C4-2B (cell line): ENCODE data around the gene TTI1.

Experiments
- ZFX ChIP-seq: fragments of 450-650 bp; IDR thresholded peaks from 2 replicates; pipeline ENCODE4 v1.6.1; 2017
- TF ChIP-seq, protein P1 (sequence below): fragments of 450-650 bp; conservative IDR thresholded peaks from 2 replicates; pipeline ENCODE4 v1.5.1; 2017; ENCODE audit warnings: mild to moderate bottlenecking

GRCh38 chr20:38018385-38018784, 14.9 kb downstream of the TTI1 start:
- TF ChIP-seq, protein P1, sequence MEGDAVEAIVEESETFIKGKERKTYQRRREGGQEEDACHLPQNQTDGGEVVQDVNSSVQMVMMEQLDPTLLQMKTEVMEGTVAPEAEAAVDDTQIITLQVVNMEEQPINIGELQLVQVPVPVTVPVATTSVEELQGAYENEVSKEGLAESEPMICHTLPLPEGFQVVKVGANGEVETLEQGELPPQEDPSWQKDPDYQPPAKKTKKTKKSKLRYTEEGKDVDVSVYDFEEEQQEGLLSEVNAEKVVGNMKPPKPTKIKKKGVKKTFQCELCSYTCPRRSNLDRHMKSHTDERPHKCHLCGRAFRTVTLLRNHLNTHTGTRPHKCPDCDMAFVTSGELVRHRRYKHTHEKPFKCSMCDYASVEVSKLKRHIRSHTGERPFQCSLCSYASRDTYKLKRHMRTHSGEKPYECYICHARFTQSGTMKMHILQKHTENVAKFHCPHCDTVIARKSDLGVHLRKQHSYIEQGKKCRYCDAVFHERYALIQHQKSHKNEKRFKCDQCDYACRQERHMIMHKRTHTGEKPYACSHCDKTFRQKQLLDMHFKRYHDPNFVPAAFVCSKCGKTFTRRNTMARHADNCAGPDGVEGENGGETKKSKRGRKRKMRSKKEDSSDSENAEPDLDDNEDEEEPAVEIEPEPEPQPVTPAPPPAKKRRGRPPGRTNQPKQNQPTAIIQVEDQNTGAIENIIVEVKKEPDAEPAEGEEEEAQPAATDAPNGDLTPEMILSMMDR, result no peak
- no peak for TF ChIP-seq ZFX
